ENCODE results near the gene COG3.

DNA sequence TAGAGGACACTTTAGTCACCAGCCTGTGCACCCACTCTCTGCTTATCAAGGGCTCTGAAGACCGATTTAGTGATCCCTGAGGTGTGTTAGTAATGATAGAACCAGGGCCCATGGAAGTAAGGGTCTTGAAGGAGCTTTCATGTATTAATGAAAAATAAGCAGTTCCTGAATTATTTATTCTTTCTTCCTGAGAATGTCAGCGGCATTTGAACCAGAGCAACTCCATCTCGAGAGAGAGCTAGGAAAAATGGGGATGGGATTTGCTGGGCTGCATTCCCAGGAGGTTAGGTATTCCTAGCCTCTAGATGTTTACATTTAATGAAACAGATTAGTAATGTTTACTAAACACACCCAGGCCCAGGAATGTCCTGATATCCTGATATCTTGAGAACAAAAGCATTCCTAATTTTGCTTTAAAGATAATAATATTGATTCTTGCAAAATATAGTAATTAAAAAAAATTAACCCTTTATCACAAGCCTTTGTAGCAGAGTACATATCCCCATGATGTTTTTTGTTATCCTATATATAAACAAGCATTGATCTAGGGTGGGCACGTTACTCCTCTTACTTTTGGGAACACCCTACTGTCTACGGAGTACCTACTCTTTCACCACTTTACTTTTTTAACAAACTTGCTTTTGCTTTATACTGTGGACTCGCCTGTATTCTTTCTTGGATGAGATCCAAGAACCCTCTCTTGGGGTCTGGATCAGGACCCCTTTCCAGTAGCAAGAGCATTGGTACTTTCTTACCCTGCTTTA lies 63.1 kb downstream of the COG3 start:
- no peak for TF ChIP-seq EZH2 (IDR thresholded peaks at IDR 0.05; ENCODE audit: insufficient read depth, poor library complexity, severe bottlenecking)
- no peak for TF ChIP-seq EZH2phosphoT487 (IDR thresholded peaks at IDR 0.05; ENCODE audit: insufficient read depth, low read depth)
